ENCODE results near the gene IZUMO4. TPM values are rescaled to one million over a fixed set of nuclear protein-coding genes. Genes with fewer than 3 reads are reported as not detected.

The IZUMO4 gene
- total RNA-seq, 1 experiment from 2014 or later, result 1.5 TPM

DNA sequence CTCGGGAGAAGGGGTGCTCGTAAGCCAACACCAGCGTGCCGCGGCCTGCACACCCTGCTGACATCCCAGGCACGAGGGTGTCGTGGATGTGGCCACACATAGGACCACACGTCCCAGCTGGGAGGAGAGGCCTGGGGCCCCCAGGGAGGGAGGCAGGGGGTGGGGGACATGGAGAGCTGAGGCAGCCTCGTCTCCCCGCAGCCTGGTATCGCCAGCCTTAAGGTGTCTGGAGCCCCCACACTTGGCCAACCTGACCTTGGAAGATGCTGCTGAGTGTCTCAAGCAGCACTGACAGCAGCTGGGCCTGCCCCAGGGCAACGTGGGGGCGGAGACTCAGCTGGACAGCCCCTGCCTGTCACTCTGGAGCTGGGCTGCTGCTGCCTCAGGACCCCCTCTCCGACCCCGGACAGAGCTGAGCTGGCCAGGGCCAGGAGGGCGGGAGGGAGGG lies 2.4 kb downstream of the IZUMO4 start:
- H3K9me2 ChIP-seq (ENCODE audit: insufficient read depth), result no peaks in the 10 kb centered on the region
- H4K20me1 ChIP-seq (ENCODE audit: insufficient read depth), result no peaks in the 10 kb centered on the region
- no peaks in the 10 kb centered on the region for H3K27me3 ChIP-seq (ENCODE audit: insufficient read depth, low read depth)
- no peak overlapping the region for H3K4me2 ChIP-seq
- intact Hi-C loops (cut with micrococcal nuclease; ENCODE audit: unreplicated experiment), result loop anchor here (10.0 kb wide), 1 partner anchor 56 kb away; the partner anchor contains the start of gene AP3D1
- ChIA-PET POLR2A (ENCODE audit: unreplicated experiment) (no interaction called here), CTCF (no interaction called here)
- no peak overlapping the region for H3K4me3 ChIP-seq
- no peaks in the 10 kb centered on the region for H3K9me3 ChIP-seq (ENCODE audit: insufficient read depth, low read depth)
- H3F3A ChIP-seq (ENCODE audit: insufficient read depth, low read depth), result no peaks in the 10 kb centered on the region
- no peak for DNase-seq
- no peak for TF ChIP-seq EZH2 (IDR thresholded peaks at IDR 0.05; ENCODE audit: low read depth)
- TF ChIP-seq, protein P1, sequence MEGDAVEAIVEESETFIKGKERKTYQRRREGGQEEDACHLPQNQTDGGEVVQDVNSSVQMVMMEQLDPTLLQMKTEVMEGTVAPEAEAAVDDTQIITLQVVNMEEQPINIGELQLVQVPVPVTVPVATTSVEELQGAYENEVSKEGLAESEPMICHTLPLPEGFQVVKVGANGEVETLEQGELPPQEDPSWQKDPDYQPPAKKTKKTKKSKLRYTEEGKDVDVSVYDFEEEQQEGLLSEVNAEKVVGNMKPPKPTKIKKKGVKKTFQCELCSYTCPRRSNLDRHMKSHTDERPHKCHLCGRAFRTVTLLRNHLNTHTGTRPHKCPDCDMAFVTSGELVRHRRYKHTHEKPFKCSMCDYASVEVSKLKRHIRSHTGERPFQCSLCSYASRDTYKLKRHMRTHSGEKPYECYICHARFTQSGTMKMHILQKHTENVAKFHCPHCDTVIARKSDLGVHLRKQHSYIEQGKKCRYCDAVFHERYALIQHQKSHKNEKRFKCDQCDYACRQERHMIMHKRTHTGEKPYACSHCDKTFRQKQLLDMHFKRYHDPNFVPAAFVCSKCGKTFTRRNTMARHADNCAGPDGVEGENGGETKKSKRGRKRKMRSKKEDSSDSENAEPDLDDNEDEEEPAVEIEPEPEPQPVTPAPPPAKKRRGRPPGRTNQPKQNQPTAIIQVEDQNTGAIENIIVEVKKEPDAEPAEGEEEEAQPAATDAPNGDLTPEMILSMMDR (conservative IDR thresholded peaks at IDR 0.05), result no peak
- H3K4me1 ChIP-seq (replicated peaks; ENCODE audit: insufficient read depth), result no peaks in the 10 kb centered on the region
- no peak overlapping the region for H3K27ac ChIP-seq
- H3K36me3 ChIP-seq (ENCODE audit: low read depth), result no peaks in the 10 kb centered on the region
- no peak overlapping the region for H2AFZ ChIP-seq
- H3K79me2 ChIP-seq (ENCODE audit: low read depth), result peaks cover 7% of the 10 kb centered on the region; the same call in 1 of the 2 replicates
- BruUV-seq (replicated peaks), result no TSS peak

DNA sequence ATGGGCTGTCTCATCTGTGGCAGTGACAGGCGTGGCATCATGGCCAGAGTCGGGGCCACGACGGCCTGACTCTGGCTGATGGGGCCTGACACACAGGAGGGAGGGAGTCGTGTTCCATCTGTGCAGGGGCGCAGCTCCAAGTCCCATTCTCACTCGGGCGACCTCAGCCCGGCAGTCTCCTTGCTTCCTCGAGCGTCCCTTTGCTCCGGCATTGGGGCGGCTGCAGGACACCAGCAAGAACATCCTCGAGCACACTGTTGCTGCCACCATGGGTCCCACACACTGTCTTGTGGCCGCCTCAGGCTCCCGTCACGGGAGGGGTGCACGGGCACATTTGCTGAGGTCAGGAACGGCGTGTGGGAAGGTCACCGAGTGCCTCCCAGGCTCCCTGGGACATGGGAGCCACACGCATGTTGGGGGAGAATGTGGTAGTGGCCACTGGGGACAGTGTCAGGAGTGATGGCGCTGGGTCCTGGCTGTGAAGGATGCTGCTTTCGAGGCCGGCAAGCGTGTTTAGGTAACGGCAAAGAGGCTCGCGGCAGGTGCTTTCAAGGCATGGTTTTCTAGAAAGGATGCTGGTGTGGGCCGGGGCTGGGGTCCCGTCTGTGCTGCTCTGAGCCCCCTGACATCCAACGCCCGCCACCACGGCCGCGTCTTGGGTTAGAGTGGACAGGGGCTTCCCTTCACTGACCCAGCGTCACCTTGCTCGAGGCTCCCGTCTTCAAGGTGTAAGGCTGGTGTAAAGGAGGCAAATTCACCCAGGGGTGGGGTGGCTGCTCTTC lies 3.4 kb downstream of the IZUMO4 start:
- no peaks in the 10 kb centered on the region for H3F3A ChIP-seq (ENCODE audit: insufficient read depth, low read depth)
- ChIA-PET CTCF (no interaction called here), POLR2A (ENCODE audit: unreplicated experiment) (no interaction called here)
- H3K79me2 ChIP-seq (ENCODE audit: low read depth), result peaks cover 6% of the 10 kb centered on the region; the same call in 1 of the 2 replicates
- no peaks in the 10 kb centered on the region for H3K9me2 ChIP-seq (ENCODE audit: insufficient read depth)
- intact Hi-C loops (cut with micrococcal nuclease; ENCODE audit: unreplicated experiment), result loop anchor here (10.0 kb wide), 1 partner anchor 55 kb away; the partner anchor contains the start of gene AP3D1
- H3K9me3 ChIP-seq (ENCODE audit: insufficient read depth, low read depth), result no peaks in the 10 kb centered on the region
- H3K4me2 ChIP-seq, result no peak overlapping the region
- no peaks in the 10 kb centered on the region for H3K27me3 ChIP-seq (ENCODE audit: insufficient read depth, low read depth)
- no peak for TF ChIP-seq EZH2 (IDR thresholded peaks at IDR 0.05; ENCODE audit: low read depth)
- TF ChIP-seq, protein P1 (conservative IDR thresholded peaks at IDR 0.05), result no peak
- no peaks in the 10 kb centered on the region for H4K20me1 ChIP-seq (ENCODE audit: insufficient read depth)
- no peak overlapping the region for H3K4me3 ChIP-seq
- H3K4me1 ChIP-seq (replicated peaks; ENCODE audit: insufficient read depth), result no peaks in the 10 kb centered on the region
- no peak overlapping the region for H3K27ac ChIP-seq
- no peak for DNase-seq
- H3K36me3 ChIP-seq (ENCODE audit: low read depth), result no peaks in the 10 kb centered on the region
- H2AFZ ChIP-seq, result no peak overlapping the region
- no TSS peak for BruUV-seq (replicated peaks)

GRCh38 chr19:2100719-2101061 lies 4.0 kb downstream of the IZUMO4 start:
- Histone ChIP-seq H3K4me1 (replicated peaks; ENCODE audit: insufficient read depth) (no peaks in the 10 kb centered on the region), H3K79me2 (ENCODE audit: low read depth) (0 out of 2 replicates have a peak, but pooled peaks cover under 1% of the 10 kb centered on the region), H3F3A (ENCODE audit: insufficient read depth, low read depth) (no peaks in the 10 kb centered on the region), H2AFZ (no peak overlapping the region), H3K27me3 (ENCODE audit: insufficient read depth, low read depth) (no peaks in the 10 kb centered on the region), H3K9me2 (ENCODE audit: insufficient read depth) (no peaks in the 10 kb centered on the region), H4K20me1 (ENCODE audit: insufficient read depth) (no peaks in the 10 kb centered on the region), H3K4me3 (no peak overlapping the region), H3K36me3 (ENCODE audit: low read depth) (no peaks in the 10 kb centered on the region), H3K9me3 (ENCODE audit: insufficient read depth, low read depth) (no peaks in the 10 kb centered on the region), H3K4me2 (no peak overlapping the region), H3K27ac (no peak overlapping the region)
- POLR2A ChIA-PET (ENCODE audit: unreplicated experiment), result no interaction called here
- DNase-seq, result no peak
- CTCF ChIA-PET, result no interaction called here
- no TSS peak for BruUV-seq (replicated peaks)
- TF ChIP-seq EZH2 (IDR thresholded peaks at IDR 0.05; ENCODE audit: low read depth), result no peak
- TF ChIP-seq, protein P1 (conservative IDR thresholded peaks at IDR 0.05), result no peak
- intact Hi-C loops (cut with micrococcal nuclease; ENCODE audit: unreplicated experiment), result no loop called here

Data from PC-9 (cell line).